ENCODE measurements around the gene SORCS3. TPM values are rescaled to one million over a fixed set of nuclear protein-coding genes. Genes with fewer than 3 reads are reported as not detected.

The SORCS3 gene
- polyA plus RNA-seq, 3 donors: not detected

DNA sequence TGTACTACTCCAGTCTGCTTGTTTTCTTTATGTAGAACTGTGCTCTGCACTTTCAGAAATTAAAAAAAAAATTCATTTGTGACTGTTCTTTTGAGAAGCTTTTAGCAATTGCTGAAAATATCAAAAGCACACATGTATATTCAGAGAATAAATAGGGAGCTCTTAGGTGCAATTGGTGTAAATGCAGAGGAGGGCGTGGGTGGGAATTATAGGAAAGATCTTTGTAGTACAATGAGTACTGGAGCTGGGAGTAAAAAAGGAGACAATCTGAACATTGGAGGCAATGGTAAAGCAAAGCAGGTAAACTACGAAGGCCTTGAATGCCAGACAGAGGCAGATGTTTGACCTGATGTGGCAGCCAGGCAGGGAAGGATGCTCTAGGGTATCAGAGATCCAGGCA, 267.5 kb downstream of the SORCS3 start:
- Histone ChIP-seq H4K20me1 (ENCODE audit: insufficient read depth, low read length) (no peaks in the 10 kb centered on the region), H3K4me1 (ENCODE audit: control insufficient read depth in 1 of 2, insufficient read depth in 2 of 2, low read length in 2 of 2) (no peaks in the 10 kb centered on the region), H2AFZ (ENCODE audit: insufficient read depth, low read depth, low read length, poor library complexity, severe bottlenecking) (no peak overlapping the region), H3K27ac (ENCODE audit: low read depth in 1 of 2, low read length in 2 of 2) (no peak overlapping the region), H3K9ac (ENCODE audit: insufficient read depth, low read length, poor library complexity, severe bottlenecking) (no peak overlapping the region), H3K9me3 (replicated peaks in 1 of 2; ENCODE audit: control insufficient read depth in 1 of 2, insufficient read depth in 1 of 2, low read length in 2 of 2) (no peaks in the 10 kb centered on the region), H3K27me3 (ENCODE audit: control insufficient read depth in 2 of 2, insufficient read depth in 2 of 2, low read length in 2 of 2) (no peaks in the 10 kb centered on the region), H3K79me2 (ENCODE audit: insufficient read depth, low read length) (no peaks in the 10 kb centered on the region), H3K4me2 (replicated peaks; ENCODE audit: extremely low read depth, low read length, poor library complexity, severe bottlenecking) (no peak overlapping the region), H3K36me3 (replicated peaks in 1 of 2; ENCODE audit: control insufficient read depth in 1 of 2, insufficient read depth in 2 of 2, low read length in 2 of 2) (no peaks in the 10 kb centered on the region), H3K4me3 (replicated peaks in 1 of 3; ENCODE audit: low read depth in 2 of 3, low read length in 3 of 3) (no peak overlapping the region)
- no peak overlapping the region for H3K27ac Mint-ChIP-seq
- DNase-seq: no peak
- peaks cover 1 to 7% (median 4%) of the 10 kb centered on the region in 3 donors for H3K27me3 Mint-ChIP-seq (ENCODE audit: low read depth in 3 of 3)
- no peak overlapping the region for H3K4me3 Mint-ChIP-seq
- WGBS (ENCODE audit: insufficient coverage): 83% methylated on average over 2 of the region's 2 CpGs
- intact Hi-C loops (cut with micrococcal nuclease): no loop called here
- H3K4me1 Mint-ChIP-seq: no peaks in the 10 kb centered on the region
- peaks cover 0 to 6% (median 0%) of the 10 kb centered on the region in 7 donors for H3K9me3 Mint-ChIP-seq
- TF ChIP-seq CTCF (IDR thresholded peaks at IDR 0.05): no peak
- H3K36me3 Mint-ChIP-seq: no peaks in the 10 kb centered on the region

DNA sequence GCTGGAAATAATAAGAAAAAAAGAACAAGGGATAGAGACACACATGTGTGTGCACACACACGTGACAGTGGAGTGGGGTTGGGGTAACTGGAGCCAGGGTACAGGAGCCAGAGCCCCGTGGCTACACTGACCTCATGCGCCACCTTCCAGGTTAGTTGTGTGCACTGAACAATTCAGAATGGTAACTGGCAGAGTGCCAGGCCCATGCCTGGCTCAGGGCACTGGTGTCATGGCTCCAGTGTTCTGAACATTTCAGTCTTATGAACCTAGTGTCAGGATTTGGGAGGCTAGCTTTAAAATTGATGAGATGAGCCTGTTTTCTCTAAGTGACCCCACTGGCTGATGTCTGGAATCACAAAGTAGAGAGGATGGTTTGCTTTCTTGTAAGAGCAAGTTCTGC, 269.6 kb downstream of the SORCS3 start:
- H3K9me3 Mint-ChIP-seq: peaks cover 0 to 6% (median 0%) of the 10 kb centered on the region in 7 donors
- Histone ChIP-seq H3K79me2 (ENCODE audit: insufficient read depth, low read length) (no peaks in the 10 kb centered on the region), H3K4me1 (ENCODE audit: control insufficient read depth in 1 of 2, insufficient read depth in 2 of 2, low read length in 2 of 2) (no peaks in the 10 kb centered on the region), H3K27ac (ENCODE audit: low read depth in 1 of 2, low read length in 2 of 2) (no peak overlapping the region), H4K20me1 (ENCODE audit: insufficient read depth, low read length) (no peaks in the 10 kb centered on the region), H3K4me2 (replicated peaks; ENCODE audit: extremely low read depth, low read length, poor library complexity, severe bottlenecking) (no peak overlapping the region), H3K4me3 (replicated peaks in 1 of 3; ENCODE audit: low read depth in 2 of 3, low read length in 3 of 3) (no peak overlapping the region), H2AFZ (ENCODE audit: insufficient read depth, low read depth, low read length, poor library complexity, severe bottlenecking) (no peak overlapping the region), H3K9me3 (replicated peaks in 1 of 2; ENCODE audit: control insufficient read depth in 1 of 2, insufficient read depth in 1 of 2, low read length in 2 of 2) (no peaks in the 10 kb centered on the region), H3K36me3 (replicated peaks in 1 of 2; ENCODE audit: control insufficient read depth in 1 of 2, insufficient read depth in 2 of 2, low read length in 2 of 2) (no peaks in the 10 kb centered on the region), H3K9ac (ENCODE audit: insufficient read depth, low read length, poor library complexity, severe bottlenecking) (no peak overlapping the region), H3K27me3 (ENCODE audit: control insufficient read depth in 2 of 2, insufficient read depth in 2 of 2, low read length in 2 of 2) (no peaks in the 10 kb centered on the region)
- TF ChIP-seq CTCF (IDR thresholded peaks at IDR 0.05): no peak
- WGBS (ENCODE audit: insufficient coverage): 90% methylated on average over 3 of the region's 3 CpGs
- DNase-seq: no peak
- H3K27me3 Mint-ChIP-seq (ENCODE audit: low read depth in 3 of 3): peaks cover 1 to 5% (median 4%) of the 10 kb centered on the region in 3 donors
- H3K36me3 Mint-ChIP-seq: no peaks in the 10 kb centered on the region
- intact Hi-C loops (cut with micrococcal nuclease): no loop called here
- H3K4me1 Mint-ChIP-seq: no peaks in the 10 kb centered on the region
- no peak overlapping the region for H3K4me3 Mint-ChIP-seq
- H3K27ac Mint-ChIP-seq: no peak overlapping the region
